GM12878 (cell line): ENCODE data around the gene SLC37A2. TPM values are rescaled to one million over a fixed set of nuclear protein-coding genes. Genes with fewer than 3 reads are reported as not detected.

Experiments used
- ATAC-seq: fragments of 200-7000 bp; cut with Tn5 transposase; 3 replicates; pipeline ENCODE4 v1.9.1; 2020; ENCODE audit warnings: mild to moderate bottlenecking, moderate library complexity
- BruUV-seq: library from RNA; stranded (reverse); fragments of 400-500 nt; replicated peaks from 2 replicates; lab custom pipeline; 2021; lab: Mats Ljungman, UMichigan
- CTCF ChIA-PET: fragments of 300-600 bp; sonication (Branson Sonifier 250); formaldehyde crosslinking; extraction: SDS; loops from one replicate; lab custom pipeline; 2021; ENCODE audit warnings: inconsistent platforms; lab: Yijun Ruan, JAX
- POLR2A ChIA-PET: fragments of 350-600 bp; formaldehyde crosslinking; extraction: SDS; loops from one replicate; lab custom pipeline; 2021; ENCODE audit warnings: inconsistent platforms; lab: Charles Lee
- RAD21 ChIA-PET: fragments of 300-600 bp; sonication (Branson Sonifier 250); formaldehyde crosslinking; loops from one replicate; lab custom pipeline; 2023; ENCODE audit warnings: antibody characterized with exemption; ENCODE audit not compliant: unreplicated experiment; lab: Charles Lee
- SMC1A ChIA-PET: fragments of 300-600 bp; sonication (Branson Sonifier 250); formaldehyde crosslinking; loops from one replicate; lab custom pipeline; 2023; ENCODE audit not compliant: unreplicated experiment, uncharacterized antibody; lab: Charles Lee
- DNase-seq: peaks from one replicate; pipeline ENCODE4 v3.0.0-alpha.2; 2011; ENCODE audit warnings: low read depth, low spot score
- FAIRE-seq: peaks from 3 replicates; lab custom pipeline; 2011; peaks lifted over from hg19 to GRCh38; lab: Jason Lieb, UNC
- H2AFZ ChIP-seq: 2 replicates; pipeline ENCODE4 v1.6.0; 2011; ENCODE audit warnings: low read depth, low read length, control low read depth; ENCODE audit not compliant: control insufficient read depth
- H3K27ac ChIP-seq: 2 replicates; pipeline ENCODE4 v1.5.1; 2011; ENCODE audit warnings: control low read depth; ENCODE audit not compliant: control insufficient read depth, insufficient read depth
- H3K27me3 ChIP-seq, 2 experiments: replicated peaks in 1 of 2; 2 replicates each; pipeline versions ENCODE4 v1.6.0 to v1.6.1; 2011; ENCODE audit warnings: low read length in 1 of 2; ENCODE audit not compliant: control insufficient read depth in 2 of 2, insufficient read depth in 2 of 2
- H3K36me3 ChIP-seq, 2 experiments: 2 replicates each; pipeline ENCODE4 v1.5.1; 2011; ENCODE audit warnings: low read length in 1 of 2; ENCODE audit not compliant: control insufficient read depth in 2 of 2, insufficient read depth in 2 of 2
- H3K4me1 ChIP-seq: 2 replicates; pipeline ENCODE4 v1.6.1; 2011; ENCODE audit warnings: mild to moderate bottlenecking, low read length, moderate library complexity, mixed read lengths; ENCODE audit not compliant: control insufficient read depth, insufficient read depth
- H3K4me2 ChIP-seq: 2 replicates; pipeline ENCODE4 v1.6.0; 2011; ENCODE audit warnings: control low read depth; ENCODE audit not compliant: control insufficient read depth, insufficient read depth
- H3K4me3 ChIP-seq: fragments of 200-600 bp; sonication (generic); 2 replicates; pipeline ENCODE4 v1.5.1; 2016
- H3K79me2 ChIP-seq: 2 replicates; pipeline ENCODE4 v1.6.0; 2011; ENCODE audit warnings: low read length; ENCODE audit not compliant: control insufficient read depth, insufficient read depth
- H3K9ac ChIP-seq: 2 replicates; pipeline ENCODE4 v1.8.0; 2011; ENCODE audit warnings: low read length, control low read depth, mixed read lengths; ENCODE audit not compliant: control insufficient read depth, insufficient read depth
- H3K9me3 ChIP-seq: replicated peaks from 3 replicates; pipeline ENCODE4 v1.5.1; 2011; ENCODE audit warnings: mild to moderate bottlenecking, low read length; ENCODE audit not compliant: control insufficient read depth, insufficient read depth
- H4K20me1 ChIP-seq: 2 replicates; pipeline ENCODE4 v1.6.0; 2011; ENCODE audit not compliant: control insufficient read depth, insufficient read depth
- ATF7 ChIP-seq: fragments of 450-650 bp; IDR thresholded peaks from 2 replicates; pipeline ENCODE4 v1.6.1; 2016; ENCODE audit warnings: low read depth, mild to moderate bottlenecking
- CBX5 ChIP-seq: sonication (generic); IDR thresholded peaks from 2 replicates; pipeline ENCODE4 v1.6.1; 2016; ENCODE audit warnings: low read depth, moderate library complexity, mild to moderate bottlenecking, inconsistent platforms
- EZH2 ChIP-seq: IDR thresholded peaks from 2 replicates; pipeline ENCODE4 v1.6.1; 2012; ENCODE audit warnings: low read depth, mild to moderate bottlenecking, control low read depth, inconsistent platforms, low read length, borderline replicate concordance; ENCODE audit not compliant: control insufficient read depth
- KAT2A ChIP-seq: conservative IDR thresholded peaks from 2 replicates; pipeline ENCODE4 v1.6.1; 2011; ENCODE audit warnings: low read depth, low read length; ENCODE audit not compliant: control insufficient read depth
- NFYA ChIP-seq: IDR thresholded peaks from 2 replicates; pipeline ENCODE4 v1.6.1; 2011; ENCODE audit warnings: low read depth, mild to moderate bottlenecking, low read length, improper control_type of control experiment, borderline replicate concordance
- RELB ChIP-seq: fragments of 450-650 bp; IDR thresholded peaks from 2 replicates; pipeline ENCODE4 v1.6.1; 2017; ENCODE audit warnings: low read depth, mild to moderate bottlenecking, moderate library complexity
- STAT1 ChIP-seq: fragments of 450-650 bp; conservative IDR thresholded peaks from 2 replicates; pipeline ENCODE4 v1.6.1; 2014; ENCODE audit warnings: antibody characterized with exemption, mild to moderate bottlenecking
- SUPT20H ChIP-seq: IDR thresholded peaks from 2 replicates; pipeline ENCODE4 v1.6.1; 2011; ENCODE audit warnings: low read depth, mild to moderate bottlenecking, low read length, moderate library complexity, borderline replicate concordance; ENCODE audit not compliant: control insufficient read depth
- SUZ12 ChIP-seq: fragments of 200-600 bp; sonication (generic); IDR thresholded peaks from one replicate; pipeline ENCODE4 v1.6.1; 2018; ENCODE audit warnings: antibody characterized with exemption, mild to moderate bottlenecking; ENCODE audit not compliant: unreplicated experiment
- ZNF622 ChIP-seq: fragments of 450-650 bp; IDR thresholded peaks from 2 replicates; pipeline ENCODE4 v1.6.1; 2017; ENCODE audit warnings: mild to moderate bottlenecking, inconsistent platforms
- ZNF687 ChIP-seq: fragments of 450-650 bp; IDR thresholded peaks from 2 replicates; pipeline ENCODE4 v1.6.1; 2017; ENCODE audit warnings: mild to moderate bottlenecking, moderate library complexity
- WGBS: methylation state at CpG from one replicate; pipeline ENCODE4 v1.1.6; 2016; ENCODE audit warnings: low lambda C conversion rate; ENCODE audit not compliant: insufficient replicate concordance, insufficient coverage; ENCODE audit errors: missing lambda C conversion rate; 5-methylcytosine and 5-hydroxymethylcytosine counted together
- in situ Hi-C: fragments of 300-500 bp; cut with MboI; formaldehyde crosslinking; loops from 9 replicates; pipeline ENCODE4 v1.14.3; 2018; ENCODE audit warnings: mixed read lengths
- intact Hi-C: fragments of 100-400 bp; cut with micrococcal nuclease; formaldehyde crosslinking; loops from one replicate; pipeline ENCODE4 v1.14.2; 2022; ENCODE audit not compliant: unreplicated experiment
- polyA plus RNA-seq, 11 experiments: library from polyadenylated mRNA; depleted of rRNA in 4 of 11; unstranded in 6 of 11; stranded (reverse) in 5 of 11; fragments of >200 nt; fragmentation: Nextera tagmentation in 4 of 11; fragmentation: Illumina TruSeq in 1 of 11; extraction: Ambion mirVana in 4 of 11; extraction: Trizol in 1 of 11; gene quantifications; 1 replicate in 1 of 11; 2 replicates in 10 of 11; pipeline versions ENCODE4 v1.2.1 to v1.2.3, GENCODE V29; 2011 to 2016; ENCODE audit warnings: inconsistent platforms in 2 of 11, missing spikeins in 2 of 11, low read depth in 1 of 11
- total RNA-seq, 4 experiments: library from RNA; depleted of rRNA in 3 of 4; stranded (reverse); fragments of >200 nt in 3 of 4; fragmentation: Illumina TruSeq in 1 of 4; extraction: Trizol in 1 of 4; gene quantifications; 2 replicates each; pipeline versions ENCODE4 v1.2.1 to v1.2.3, GENCODE V29; 2013 to 2021
- TF ChIP-seq, protein P1 (sequence below): fragments of 450-650 bp; IDR thresholded peaks from 2 replicates; pipeline ENCODE4 v1.6.1; 2018; ENCODE audit warnings: mild to moderate bottlenecking, low read depth, moderate library complexity; ENCODE audit not compliant: partially characterized antibody

The SLC37A2 gene
- total and polyA plus RNA-seq, 10 of the 15 experiments (the other 5 are each of a cell fraction or from before 2014, with no cell fraction given): 0.26 to 9.8 (median 2.0) TPM

- Histone ChIP-seq H3K9ac (no peak overlapping the region), H3K9me3 (no peaks in the 10 kb centered on the region), H3K4me3 (no peak overlapping the region), H3K36me3 (no peaks in the 10 kb centered on the region; a peak in 1 of 4 replicates), H4K20me1 (no peaks in the 10 kb centered on the region), H3K4me1 (no peaks in the 10 kb centered on the region), H3K79me2 (no peaks in the 10 kb centered on the region), H3K4me2 (no peak overlapping the region), H3K27ac (no peak overlapping the region), H2AFZ (no peak overlapping the region), H3K27me3 (no peaks in the 10 kb centered on the region)
- no peak for ATAC-seq
- ChIA-PET SMC1A (interaction anchor here (0.7 kb wide), 1 partner anchor 17 kb away, joined by 3 read pairs; no protein-coding TSS in a partner anchor), CTCF (interaction anchor here (0.9 kb wide), 1 partner anchor 10 kb away, joined by 4 read pairs; no protein-coding TSS in a partner anchor), POLR2A (no interaction called here), RAD21 (interaction anchor here (0.8 kb wide), 1 partner anchor 73 kb away, joined by 3 read pairs; no protein-coding TSS in a partner anchor)
- intact Hi-C loops: no loop called here
- DNase-seq: no peak
- 64% methylated on average over 14 of the region's 14 CpGs for WGBS
- in situ Hi-C loops: no loop called here
- FAIRE-seq: no peak
- BruUV-seq: no TSS peak
- TF ChIP-seq ZNF622 (no peak), STAT1 (no peak), CBX5 (no peak), SUPT20H (no peak), NFYA (no peak), KAT2A (no peak), RELB (no peak), SUZ12 (no peak), EZH2 (no peak), ATF7 (no peak), ZNF687 (no peak)
- TF ChIP-seq, protein P1, sequence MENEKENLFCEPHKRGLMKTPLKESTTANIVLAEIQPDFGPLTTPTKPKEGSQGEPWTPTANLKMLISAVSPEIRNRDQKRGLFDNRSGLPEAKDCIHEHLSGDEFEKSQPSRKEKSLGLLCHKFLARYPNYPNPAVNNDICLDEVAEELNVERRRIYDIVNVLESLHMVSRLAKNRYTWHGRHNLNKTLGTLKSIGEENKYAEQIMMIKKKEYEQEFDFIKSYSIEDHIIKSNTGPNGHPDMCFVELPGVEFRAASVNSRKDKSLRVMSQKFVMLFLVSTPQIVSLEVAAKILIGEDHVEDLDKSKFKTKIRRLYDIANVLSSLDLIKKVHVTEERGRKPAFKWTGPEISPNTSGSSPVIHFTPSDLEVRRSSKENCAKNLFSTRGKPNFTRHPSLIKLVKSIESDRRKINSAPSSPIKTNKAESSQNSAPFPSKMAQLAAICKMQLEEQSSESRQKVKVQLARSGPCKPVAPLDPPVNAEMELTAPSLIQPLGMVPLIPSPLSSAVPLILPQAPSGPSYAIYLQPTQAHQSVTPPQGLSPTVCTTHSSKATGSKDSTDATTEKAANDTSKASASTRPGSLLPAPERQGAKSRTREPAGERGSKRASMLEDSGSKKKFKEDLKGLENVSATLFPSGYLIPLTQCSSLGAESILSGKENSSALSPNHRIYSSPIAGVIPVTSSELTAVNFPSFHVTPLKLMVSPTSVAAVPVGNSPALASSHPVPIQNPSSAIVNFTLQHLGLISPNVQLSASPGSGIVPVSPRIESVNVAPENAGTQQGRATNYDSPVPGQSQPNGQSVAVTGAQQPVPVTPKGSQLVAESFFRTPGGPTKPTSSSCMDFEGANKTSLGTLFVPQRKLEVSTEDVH: no peak
Measured at GRCh38 chr11:125081098-125081798, 18.1 kb downstream of the SLC37A2 start.
